HG03354 (cell line): ENCODE data around the gene RPS27A.

Source experiments
- ATAC-seq: cut with Tn5 transposase; IDR thresholded peaks from one replicate; pipeline ENCODE4 v1.9.1; 2021; ENCODE audit warnings: mild to moderate bottlenecking; ENCODE audit not compliant: unreplicated experiment, poor library complexity, severe bottlenecking

Gene RPS27A

GRCh38 chr2:55283083-55283482, 50.6 kb downstream of the RPS27A start:
- ATAC-seq: no peak
